GM19324 (cell line): Measurements from ENCODE around the gene PPIA.
"Not testable (repeated sequence)": the region's sequence is repeated elsewhere in the genome, so short reads cannot be mapped to it uniquely, and the experiment has no call there.

Source experiments
- ATAC-seq: cut with Tn5 transposase; IDR thresholded peaks from one replicate; pipeline ENCODE4 v1.9.1; 2021; ENCODE audit warnings: mild to moderate bottlenecking, moderate library complexity; ENCODE audit not compliant: unreplicated experiment, low FRiP score

Gene PPIA

DNA sequence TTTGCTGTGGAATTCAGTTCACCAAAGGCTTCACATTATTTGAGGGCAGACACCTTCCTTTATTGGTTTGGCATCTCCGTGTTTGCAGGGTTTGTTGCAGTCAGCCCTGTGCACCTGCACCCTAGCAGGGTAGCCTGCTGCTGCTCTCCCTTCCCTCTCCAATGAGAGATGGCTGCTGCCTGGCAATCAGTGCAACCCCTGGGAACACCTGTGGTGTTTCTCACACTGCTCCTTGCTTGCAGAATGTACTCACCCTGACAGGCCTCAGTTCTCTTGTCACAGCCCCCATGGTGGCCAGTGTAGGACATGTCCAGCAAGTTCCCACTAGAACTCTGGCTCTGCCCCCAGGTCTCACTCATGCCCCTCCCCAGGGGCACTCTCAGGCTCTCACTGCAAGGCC lies 12.1 kb upstream of the PPIA start:
- ATAC-seq, result no peak

DNA sequence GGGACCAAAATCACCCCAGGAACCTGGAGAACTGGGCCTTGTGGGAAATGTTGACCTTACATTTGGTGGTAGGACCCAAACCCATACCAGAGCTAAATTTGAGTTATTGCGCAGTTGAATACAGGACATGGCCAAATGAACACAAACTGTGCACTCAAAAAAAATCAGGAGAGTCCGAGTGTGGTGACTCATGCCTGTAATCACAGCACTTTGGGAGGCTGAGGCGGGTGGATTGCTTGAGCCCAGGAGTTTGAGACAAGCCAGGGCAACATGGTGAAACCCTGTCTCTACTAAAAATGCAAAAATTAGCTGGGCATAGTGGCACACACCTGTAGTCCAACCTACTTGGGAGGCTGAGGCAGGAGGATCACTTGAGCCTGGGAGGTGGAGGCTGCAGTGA lies 11.3 kb upstream of the PPIA start:
- not testable (repeated sequence) for ATAC-seq

DNA sequence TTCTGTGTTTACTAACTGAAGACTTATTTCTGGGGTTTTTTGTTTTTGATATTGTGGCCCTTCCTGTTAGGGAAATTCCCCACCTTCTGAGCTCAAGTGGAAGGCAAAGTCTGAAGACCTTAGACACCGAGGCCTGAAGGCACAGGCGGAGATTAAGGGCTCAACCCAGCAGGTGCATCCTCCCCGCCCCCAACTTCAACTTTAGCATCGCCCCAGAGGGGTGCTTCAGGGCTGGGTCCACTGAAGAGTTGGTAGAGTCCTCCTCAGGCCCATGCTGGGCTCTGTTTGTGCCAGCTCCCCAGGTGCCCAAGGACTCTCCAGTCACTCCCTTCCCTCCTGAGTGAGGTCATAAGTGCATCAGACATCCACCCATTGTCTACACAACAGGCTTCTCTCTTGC lies 9.4 kb upstream of the PPIA start:
- no peak for ATAC-seq

DNA sequence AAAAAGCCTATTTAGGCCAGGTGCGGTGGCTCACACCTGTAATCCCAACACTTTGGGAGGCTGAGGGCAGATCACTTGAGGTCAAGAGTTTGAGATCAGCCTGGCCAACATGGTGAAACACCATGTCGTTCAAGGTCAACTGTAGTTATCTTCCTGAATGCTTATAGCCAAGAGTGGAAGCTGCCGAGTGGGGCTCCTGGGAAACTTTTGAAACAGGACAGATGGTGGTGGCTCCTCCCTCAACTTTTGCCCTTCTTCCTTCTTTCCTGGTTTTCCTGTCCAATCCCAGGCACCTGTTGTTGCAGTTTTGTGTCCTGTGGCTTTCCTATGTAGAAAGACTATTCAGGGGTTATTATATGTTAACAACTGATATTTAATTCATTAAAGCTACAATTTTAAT lies 8.7 kb upstream of the PPIA start:
- no peak for ATAC-seq

DNA sequence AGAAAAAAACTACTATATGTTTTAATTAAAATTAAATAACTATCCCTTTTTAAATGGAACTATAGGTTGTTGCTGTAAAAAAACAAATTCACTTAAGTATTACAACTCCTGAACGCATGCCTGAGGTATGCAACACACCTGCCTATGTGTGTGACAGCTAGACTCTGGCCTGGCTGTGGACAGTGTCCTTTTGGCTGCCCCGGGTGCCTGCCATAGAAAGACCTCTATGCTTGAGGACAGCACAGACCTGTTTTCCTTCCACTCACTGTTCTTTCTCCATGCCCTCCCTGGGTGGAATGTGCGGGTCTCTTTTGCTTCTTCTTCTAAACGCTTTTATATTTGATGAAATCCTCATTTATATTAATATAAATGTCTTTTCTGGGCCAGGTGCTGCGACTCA lies 6.5 kb upstream of the PPIA start:
- ATAC-seq, result no peak

DNA sequence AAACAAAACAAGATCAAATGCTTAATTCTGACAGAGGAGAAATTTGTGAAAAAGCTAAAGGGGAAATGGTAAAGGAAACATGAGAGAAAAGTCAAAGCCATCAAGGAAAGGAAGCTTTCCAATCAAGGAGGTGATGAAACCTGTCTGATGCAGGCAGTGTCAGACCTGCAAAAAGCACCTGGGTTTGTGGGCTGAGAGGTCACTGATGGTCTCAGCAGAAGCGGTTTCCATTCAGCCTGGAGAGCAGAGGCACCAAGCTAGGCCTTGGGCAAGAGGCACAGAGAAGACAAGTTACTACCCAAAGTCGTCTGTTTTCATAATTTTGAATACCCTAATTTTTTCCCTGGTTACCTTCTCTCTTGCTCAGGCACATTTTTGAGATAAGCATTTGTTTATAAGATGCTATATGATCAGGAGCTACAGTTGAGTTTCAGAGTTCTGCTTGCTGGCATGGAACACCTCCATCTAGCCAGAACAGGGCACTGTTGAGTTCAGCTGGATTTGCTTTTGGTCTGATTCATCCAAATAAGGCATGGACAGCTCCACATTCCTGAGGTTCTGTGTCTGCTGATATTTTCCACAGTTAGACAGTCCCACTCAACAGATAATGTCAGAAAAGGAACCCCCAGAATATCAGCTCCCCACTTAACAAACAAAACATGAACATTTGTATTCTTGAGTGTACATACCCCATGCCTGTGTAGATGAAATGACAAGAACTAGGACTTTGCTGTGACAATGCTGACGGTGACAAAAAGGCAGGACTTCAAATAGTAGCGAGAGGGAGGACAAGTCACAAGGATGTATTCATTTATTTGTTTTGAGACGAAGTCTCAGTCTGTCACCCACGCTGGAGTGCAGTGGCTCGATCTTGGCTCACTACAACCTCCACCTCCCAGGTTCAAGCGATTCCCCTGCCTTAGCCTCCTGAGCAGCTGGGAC lies 4.9 kb upstream of the PPIA start:
- no peak for ATAC-seq

DNA sequence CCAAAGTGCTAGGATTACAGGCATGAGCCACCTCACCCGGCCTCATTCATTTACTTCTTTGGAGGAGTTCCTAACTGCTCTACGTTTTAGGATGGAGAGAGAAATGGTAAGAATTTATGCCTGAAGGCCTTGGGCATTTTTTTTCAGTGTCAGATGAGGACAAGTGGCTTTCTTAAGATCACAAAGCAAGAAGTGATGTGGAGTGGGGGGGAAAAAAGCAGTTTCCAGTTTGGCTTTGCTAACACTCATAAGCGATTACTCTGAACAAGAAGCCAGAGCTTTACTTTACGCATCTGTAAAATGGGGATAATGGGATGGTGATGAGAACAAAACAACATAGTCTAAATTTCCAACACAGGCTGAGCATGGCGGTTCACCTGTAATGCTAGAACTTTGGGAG lies 2.6 kb upstream of the PPIA start:
- no peak for ATAC-seq

DNA sequence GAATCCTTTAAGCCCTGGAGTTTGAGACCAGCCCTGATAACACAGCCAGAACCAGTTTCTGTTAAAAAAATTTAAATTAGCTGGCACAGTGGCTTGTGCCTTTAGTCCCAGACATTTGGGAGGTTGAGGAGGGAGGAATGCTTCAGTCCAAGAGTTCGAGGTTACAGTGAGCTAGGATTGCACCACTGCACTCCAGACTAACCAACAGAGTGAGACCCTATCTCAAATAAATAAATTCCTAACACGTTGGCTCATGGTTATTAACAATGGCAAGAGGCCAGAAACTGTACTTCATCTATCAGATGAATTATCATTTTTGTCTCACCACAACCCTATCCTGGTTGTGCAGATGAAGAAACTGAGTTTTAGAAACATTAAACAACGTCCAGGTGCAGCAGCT lies 2.1 kb upstream of the PPIA start:
- no peak for ATAC-seq

DNA sequence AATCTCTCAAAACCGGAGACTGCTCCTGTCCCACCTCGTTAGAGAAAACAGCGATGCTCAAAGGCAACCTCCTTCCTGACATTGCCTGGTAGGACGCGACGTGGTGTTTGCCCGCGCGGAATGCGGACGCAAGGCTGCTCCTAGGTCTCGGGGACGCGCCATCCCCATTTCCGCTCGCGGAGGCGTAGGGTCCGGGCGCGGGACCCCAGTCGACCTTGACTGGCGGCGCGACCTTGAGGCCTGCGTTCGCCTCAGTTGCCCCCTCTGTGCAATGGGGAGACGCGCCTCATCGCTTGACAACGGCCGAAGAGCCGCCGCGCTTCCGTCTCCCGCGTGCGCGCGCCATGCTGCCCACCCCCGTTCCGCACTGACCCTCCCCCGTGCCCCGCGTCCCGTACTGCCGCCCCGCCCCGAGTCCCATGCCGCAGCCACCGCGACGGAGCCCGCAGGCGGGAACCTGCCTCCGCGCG lies 412 bp upstream of the PPIA start:
- peak; percentile 27 for ATAC-seq

DNA sequence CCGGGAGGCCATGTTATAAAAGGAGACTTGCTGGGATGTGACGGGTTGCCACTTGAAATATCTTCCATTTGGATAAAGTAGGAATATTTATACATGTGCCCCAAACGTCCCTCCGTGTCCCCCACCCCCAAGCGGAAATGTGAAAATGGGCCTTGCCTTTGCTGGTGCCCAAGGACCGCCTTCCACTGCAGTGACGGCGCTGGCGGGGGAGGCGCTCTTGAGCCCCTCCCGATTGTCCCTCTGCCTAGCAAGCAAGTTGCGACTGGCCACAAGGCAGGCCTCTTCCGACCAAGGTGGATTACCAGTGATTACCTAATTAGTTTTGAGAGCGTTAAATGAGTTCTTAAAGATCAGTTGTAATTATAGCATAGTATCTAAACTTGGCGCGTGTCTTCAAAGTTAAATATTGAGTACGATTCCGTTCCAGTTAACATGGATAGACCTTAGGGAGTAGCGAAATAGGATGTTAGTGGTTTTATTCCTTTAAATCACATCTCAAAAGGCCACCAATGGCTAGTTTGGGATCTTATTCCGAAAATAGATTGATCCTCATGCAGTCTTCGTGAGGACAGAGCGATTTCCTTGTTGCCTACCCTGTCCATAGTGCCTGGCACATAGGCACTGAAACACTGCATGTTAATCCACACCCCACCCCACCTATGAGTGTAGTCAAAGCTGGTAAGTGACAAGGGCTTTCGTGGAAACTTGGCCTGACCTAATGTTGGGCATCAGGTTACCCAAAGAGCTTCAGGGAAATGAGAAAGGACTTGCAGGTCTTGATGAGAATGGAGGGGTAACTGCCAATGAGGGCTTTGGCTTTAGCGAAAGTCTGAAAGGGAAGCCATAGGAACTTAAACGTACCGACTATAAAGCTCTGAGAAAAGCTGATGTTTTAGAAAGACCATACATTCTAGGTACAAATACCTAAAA lies 1.1 kb downstream of the PPIA start:
- peak; percentile 37 for ATAC-seq

DNA sequence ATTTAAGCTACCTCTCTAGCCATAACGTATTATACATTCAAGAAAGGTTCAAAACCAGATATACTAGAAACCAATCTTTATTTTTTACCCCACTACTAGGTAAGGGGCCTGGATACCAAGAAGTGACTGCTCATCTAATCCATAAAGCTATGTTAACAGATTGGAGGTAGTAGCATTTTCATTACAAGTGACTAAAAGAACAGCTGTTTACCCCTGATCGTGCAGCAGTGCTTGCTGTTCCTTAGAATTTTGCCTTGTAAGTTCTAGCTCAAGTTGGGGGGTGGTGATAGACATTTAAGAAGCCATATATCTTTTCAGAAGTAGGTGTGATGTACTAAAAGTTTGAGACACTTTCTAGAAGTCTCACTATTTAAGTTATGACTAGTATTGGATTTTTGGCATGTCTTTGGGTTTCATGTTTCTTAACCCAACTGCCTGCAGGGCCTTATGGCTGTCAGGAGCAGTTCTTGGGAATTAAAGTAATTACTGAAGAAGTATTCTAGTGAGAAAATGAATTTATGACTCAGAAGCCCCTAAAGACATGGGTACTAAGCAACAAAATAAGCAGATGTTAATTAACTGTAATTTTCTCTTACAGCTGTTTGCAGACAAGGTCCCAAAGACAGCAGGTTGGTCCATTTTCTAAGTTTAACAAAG lies 2.3 kb downstream of the PPIA start:
- no peak for ATAC-seq

DNA sequence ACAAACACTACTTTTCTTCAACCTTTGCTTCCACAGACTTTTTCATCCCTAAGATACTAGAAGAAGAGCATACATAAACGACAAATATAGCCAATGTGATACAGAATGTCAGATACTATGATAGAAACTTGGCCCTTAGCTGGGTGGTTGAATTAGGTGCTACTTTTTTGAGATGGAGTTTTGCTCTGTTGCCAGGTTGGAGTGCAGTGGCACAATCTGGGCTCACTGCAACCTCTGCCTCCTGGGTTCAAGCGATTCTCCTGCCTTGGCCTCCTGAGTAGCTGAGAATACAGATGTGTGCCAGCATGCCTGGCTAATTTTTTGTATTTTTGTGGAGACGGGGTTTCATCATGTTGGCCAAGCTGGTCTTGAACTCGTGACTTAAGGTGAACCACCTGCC lies 3.5 kb downstream of the PPIA start:
- no peak for ATAC-seq

DNA sequence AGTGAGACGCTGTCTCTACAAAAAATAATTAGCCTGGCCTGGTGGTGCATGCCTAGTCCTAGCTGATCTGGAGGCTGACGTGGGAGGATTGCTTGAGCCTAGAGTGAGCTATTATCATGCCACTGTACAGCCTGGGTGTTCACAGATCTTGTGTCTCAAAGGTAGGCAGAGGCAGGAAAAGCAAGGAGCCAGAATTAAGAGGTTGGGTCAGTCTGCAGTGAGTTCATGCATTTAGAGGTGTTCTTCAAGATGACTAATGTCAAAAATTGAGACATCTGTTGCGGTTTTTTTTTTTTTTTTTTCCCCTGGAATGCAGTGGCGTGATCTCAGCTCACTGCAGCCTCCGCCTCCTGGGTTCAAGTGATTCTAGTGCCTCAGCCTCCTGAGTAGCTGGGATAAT lies 5.4 kb downstream of the PPIA start:
- no peak for ATAC-seq

DNA sequence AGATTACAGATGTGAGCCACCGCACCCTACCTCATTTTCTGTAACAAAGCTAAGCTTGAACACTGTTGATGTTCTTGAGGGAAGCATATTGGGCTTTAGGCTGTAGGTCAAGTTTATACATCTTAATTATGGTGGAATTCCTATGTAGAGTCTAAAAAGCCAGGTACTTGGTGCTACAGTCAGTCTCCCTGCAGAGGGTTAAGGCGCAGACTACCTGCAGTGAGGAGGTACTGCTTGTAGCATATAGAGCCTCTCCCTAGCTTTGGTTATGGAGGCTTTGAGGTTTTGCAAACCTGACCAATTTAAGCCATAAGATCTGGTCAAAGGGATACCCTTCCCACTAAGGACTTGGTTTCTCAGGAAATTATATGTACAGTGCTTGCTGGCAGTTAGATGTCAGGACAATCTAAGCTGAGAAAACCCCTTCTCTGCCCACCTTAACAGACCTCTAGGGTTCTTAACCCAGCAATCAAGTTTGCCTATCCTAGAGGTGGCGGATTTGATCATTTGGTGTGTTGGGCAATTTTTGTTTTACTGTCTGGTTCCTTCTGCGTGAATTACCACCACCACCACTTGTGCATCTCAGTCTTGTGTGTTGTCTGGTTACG lies 6.0 kb downstream of the PPIA start:
- no peak for ATAC-seq

DNA sequence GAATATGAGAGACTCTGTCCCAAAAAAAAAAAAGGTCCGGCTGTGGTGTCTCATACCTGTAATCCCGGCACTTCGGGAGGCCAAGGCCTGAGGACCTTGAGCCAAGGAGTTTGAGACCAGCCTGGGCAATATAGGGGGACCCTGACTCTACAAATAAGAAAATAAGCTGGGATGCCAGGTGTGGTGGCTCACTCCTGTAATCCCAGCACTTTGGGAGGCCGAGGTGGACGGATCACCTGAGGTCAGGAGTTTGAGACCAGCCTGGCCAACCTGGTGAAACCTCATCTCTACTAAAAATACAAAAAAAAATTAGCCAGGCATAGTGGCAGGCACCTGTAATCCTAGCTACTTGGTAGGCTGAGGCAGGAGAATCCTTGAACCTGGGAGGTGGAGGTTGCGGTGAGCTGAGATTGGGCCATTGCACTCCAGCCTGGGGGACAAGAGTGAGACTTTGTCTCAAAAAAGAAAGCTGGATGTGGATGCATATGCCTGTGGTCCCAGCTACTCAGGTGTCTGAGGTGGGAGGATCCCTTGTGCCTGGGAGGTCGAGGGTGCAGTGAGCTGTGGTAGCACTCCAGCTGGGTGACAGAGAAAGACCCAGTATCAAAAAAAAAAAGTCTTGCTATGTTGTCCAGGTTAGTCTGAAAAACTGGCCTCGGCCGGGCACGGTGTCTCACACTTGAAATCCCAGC lies 7.5 kb downstream of the PPIA start:
- not testable (repeated sequence) for ATAC-seq

DNA sequence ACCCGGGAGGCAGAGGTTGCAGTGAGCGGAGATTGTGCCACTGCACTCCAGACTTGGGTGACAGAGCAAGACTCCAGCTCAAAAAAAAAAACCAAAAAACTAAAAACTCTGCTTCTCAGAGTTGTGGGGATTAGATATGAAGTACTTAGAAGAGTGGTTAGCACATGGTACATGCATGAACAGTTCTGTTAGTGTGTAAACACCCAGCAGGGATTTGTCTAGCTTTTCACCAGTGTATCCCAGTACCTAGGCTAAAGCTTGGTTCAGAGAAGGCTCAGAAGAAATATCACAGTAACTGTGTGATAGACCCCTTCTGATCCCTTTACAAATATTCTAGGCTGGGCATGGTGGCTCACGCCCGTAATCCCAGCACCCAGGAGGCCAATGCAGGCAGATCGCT lies 9.5 kb downstream of the PPIA start:
- ATAC-seq, result no peak

DNA sequence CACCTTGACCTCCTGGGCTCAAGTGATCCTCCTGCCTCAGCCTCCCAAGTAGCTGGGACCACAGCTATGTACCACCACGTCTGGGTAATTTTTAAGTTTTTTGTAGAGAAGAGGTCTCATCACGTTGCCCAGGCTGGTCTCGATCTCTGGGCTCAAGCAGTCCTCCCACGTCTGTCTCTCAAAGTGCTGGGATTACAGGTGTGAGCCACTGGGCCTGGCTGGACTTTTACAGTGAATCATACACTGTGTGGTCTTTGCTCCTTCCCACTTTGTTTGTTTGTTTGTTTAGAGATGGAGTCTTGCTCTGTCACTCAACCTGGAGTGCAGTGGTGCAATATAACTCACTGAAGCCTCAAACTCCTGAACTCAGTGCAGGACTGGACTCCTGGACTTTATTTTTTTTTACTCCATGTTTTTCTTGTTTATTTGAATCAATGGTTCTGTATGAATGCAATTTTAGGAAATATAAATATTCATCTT lies 12.5 kb downstream of the PPIA start:
- ATAC-seq, result no peak

DNA sequence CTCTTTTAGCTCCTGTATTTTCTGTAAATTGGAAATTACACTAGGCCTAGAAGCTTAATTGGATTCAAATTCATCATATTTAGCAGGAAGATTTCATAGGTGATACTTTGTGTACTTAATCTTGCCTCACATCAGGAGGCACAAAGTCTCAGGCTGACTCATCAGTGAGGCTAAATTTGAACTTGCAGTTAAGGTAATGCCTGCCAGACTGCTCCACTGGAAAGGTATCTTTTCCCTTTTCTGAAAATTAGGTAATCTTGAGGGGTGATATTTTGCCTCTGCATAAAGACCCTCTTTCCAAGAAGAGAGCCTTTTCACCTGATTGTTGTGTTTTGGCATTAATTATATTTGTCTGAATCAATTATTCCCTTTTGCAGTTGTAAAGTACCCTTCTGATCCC lies 14.6 kb downstream of the PPIA start:
- no peak for ATAC-seq

DNA sequence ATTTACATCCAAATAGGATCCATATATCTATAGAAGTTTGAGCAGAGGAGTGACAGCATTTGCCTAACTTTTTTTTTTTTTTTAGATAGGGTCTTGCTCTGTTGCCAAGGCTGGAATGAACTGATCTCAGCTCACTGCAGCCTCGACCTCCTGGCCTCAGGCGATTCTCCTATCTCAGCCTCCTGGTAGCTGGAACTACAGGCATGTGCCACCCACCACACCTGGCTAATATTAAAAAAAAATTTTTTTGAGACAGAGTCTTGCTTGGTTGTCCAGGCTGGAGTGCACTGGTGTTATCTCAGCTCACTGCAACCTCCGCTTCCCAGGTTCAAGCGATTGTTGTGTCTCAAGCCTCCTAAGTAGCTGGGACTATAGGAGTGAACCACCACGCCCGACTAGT lies 15.1 kb downstream of the PPIA start:
- ATAC-seq, result no peak

DNA sequence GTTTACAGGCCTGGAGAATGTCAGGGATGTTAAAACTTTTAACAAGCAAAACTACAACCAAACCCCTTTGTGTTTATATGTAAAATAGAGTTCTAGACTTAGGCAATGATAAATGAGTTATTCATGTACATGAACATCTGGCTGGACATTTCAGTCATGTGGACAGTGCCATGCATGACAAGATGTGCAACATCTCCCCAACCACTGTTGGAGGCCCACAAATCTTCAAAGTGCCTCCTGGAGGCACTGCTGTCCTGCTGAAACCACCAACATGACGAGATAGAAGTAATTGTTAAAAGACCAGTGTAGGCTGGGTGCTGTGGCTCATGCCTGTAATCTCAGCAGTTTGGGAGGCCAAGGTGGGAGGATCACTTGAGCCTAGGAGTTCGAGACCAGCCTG lies 18.4 kb downstream of the PPIA start:
- no peak for ATAC-seq
